ENCODE data around the gene SMIM8.

The SMIM8 gene

DNA sequence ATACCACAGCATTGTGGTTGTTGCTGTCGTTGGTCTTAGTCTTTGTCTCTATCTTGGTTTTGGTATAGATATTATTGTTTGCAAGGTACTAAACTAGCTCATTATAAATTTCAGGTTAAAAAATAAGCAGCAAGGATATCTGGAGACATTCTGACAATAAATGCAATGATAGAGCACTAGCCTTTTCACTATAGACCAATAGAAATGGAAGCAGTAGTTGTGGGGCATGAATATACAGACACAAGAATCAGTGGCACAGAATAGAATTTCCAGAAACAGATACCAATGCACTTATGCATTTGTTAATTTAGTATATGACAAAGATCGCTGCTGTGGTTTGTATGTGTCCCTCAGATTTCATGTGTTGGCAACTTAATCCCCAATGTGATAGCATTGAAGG lies 54.3 kb downstream of the SMIM8 start:
- Histone ChIP-seq H3K4me3 (ENCODE audit: low read length) (no peak overlapping the region), H2AFZ (ENCODE audit: low read depth, low read length) (no peak overlapping the region), H3K27me3 (ENCODE audit: insufficient read depth, low read length) (no peaks in the 10 kb centered on the region), H3K36me3 (ENCODE audit: insufficient read depth, low read length) (no peaks in the 10 kb centered on the region), H3K9me3 (ENCODE audit: low read length) (no peaks in the 10 kb centered on the region), H3K4me1 (ENCODE audit: insufficient read depth, low read length) (no peaks in the 10 kb centered on the region)

DNA sequence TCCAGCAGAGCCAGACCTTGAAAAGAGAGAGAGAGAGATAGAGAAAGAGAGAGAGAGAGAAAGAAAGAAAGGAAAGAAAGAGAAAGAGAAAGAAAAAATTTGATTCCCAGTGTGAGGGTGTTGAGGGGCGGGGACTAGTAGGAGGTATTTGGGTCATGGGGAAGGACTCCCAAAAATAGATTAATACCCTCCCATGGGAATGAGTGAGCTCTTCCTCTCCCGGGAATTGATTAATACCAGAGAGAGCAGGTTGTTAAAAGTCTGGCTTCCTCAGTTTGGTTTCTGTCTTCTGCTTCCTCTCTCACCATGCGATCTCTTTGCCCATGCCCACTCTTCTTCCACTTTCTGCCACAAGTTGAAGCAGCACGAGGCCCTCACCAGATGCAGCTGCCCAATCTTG lies 56.6 kb downstream of the SMIM8 start:
- Histone ChIP-seq H3K9me3 (ENCODE audit: low read length) (no peaks in the 10 kb centered on the region), H3K4me1 (ENCODE audit: insufficient read depth, low read length) (no peaks in the 10 kb centered on the region), H2AFZ (ENCODE audit: low read depth, low read length) (no peak overlapping the region), H3K36me3 (ENCODE audit: insufficient read depth, low read length) (no peaks in the 10 kb centered on the region), H3K4me3 (ENCODE audit: low read length) (no peak overlapping the region), H3K27me3 (ENCODE audit: insufficient read depth, low read length) (no peaks in the 10 kb centered on the region)

DNA sequence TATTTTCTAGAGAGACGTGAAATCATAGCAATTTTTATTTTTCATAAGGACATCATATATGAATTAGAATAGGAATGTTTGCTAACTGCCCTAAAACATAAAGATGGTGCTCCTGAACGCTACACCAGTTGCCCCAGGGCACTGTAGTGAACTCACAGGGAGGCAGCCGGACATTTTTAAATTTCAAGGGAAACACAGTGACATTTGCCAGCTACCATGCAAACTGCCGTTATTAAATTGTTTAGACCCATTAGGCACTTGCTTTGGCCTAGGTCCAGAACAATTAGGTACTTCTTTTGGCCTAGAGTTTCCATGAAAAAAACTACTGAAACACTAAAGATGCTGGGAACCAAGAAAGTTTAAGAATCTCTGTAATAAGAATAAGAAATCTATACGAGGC lies 60.5 kb downstream of the SMIM8 start:
- Histone ChIP-seq H3K36me3 (ENCODE audit: insufficient read depth, low read length) (no peaks in the 10 kb centered on the region), H3K4me3 (ENCODE audit: low read length) (no peak overlapping the region), H2AFZ (ENCODE audit: low read depth, low read length) (no peak overlapping the region), H3K27me3 (ENCODE audit: insufficient read depth, low read length) (no peaks in the 10 kb centered on the region), H3K9me3 (ENCODE audit: low read length) (no peaks in the 10 kb centered on the region), H3K4me1 (ENCODE audit: insufficient read depth, low read length) (no peaks in the 10 kb centered on the region)

DNA sequence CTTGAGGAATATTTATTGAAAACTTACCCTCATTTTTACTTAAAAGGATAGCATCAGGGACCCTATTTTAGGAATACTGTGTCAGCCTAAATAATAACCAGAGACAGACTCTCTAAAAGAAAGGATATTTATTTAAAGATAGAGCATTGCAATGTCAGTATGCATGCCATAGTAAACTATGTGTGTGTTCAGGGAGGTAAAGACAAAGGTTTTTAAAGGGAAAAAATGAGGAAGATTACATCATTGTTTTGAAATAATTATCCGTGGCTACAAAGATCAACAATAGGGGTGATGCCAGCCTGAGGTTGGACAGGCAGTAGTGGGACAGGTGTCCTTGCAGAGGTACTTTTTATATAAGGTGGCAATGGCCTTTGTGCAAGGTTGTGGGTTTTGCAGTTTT lies 61.6 kb downstream of the SMIM8 start:
- Histone ChIP-seq H2AFZ (ENCODE audit: low read depth, low read length) (no peak overlapping the region), H3K36me3 (ENCODE audit: insufficient read depth, low read length) (no peaks in the 10 kb centered on the region), H3K27me3 (ENCODE audit: insufficient read depth, low read length) (no peaks in the 10 kb centered on the region), H3K4me1 (ENCODE audit: insufficient read depth, low read length) (no peaks in the 10 kb centered on the region), H3K4me3 (ENCODE audit: low read length) (no peak overlapping the region), H3K9me3 (ENCODE audit: low read length) (no peaks in the 10 kb centered on the region)

DNA sequence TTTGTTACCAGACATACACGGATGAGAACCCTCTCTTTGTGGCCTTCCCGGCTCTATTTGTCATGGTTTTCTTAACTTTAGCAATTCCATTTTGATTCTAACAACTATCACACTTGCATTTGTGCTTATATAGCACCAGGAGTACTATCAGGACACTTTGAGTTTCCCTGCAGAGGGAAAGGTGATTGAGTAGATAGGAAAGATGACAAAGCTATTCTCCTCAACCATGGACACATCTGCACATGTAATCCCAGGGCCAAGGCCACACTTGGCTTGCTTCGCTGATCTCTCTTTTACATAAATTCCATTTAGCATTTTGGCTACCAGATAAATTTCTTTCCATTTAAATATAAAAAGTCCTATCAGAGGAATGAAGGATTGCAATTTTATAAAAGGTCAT lies 62.1 kb downstream of the SMIM8 start:
- H3K4me3 ChIP-seq (ENCODE audit: low read length): no peak overlapping the region
- no peak overlapping the region for H2AFZ ChIP-seq (ENCODE audit: low read depth, low read length)
- H3K4me1 ChIP-seq (ENCODE audit: insufficient read depth, low read length): no peaks in the 10 kb centered on the region
- H3K27me3 ChIP-seq (ENCODE audit: insufficient read depth, low read length): no peaks in the 10 kb centered on the region
- H3K9me3 ChIP-seq (ENCODE audit: low read length): no peaks in the 10 kb centered on the region
- no peaks in the 10 kb centered on the region for H3K36me3 ChIP-seq (ENCODE audit: insufficient read depth, low read length)

DNA sequence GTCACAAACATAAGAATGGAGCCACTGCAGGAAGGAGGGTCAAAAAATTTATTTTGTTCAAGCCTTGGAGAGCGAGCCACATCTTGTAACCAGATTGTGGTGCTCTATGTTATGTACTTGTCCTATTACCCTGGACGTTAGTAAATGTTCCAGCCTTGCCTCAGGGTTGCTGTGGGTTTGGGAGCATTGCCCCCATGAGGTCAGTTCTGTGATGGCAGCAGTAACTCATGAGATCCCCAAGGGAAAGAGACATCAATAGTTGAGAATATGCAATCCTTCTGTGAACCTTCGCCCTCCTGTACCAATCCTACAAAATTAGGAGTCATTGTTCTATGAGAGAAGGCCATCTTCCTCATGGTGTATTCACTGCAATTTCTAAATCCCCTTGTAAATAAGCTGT lies 68.9 kb downstream of the SMIM8 start:
- H3K4me3 ChIP-seq (ENCODE audit: low read length): no peak overlapping the region
- no peak overlapping the region for H2AFZ ChIP-seq (ENCODE audit: low read depth, low read length)
- no peaks in the 10 kb centered on the region for H3K27me3 ChIP-seq (ENCODE audit: insufficient read depth, low read length)
- H3K9me3 ChIP-seq (ENCODE audit: low read length): no peaks in the 10 kb centered on the region
- no peaks in the 10 kb centered on the region for H3K36me3 ChIP-seq (ENCODE audit: insufficient read depth, low read length)
- no peaks in the 10 kb centered on the region for H3K4me1 ChIP-seq (ENCODE audit: insufficient read depth, low read length)
